ENCODE data around the gene CKAP4.

- TF ChIP-seq, protein P1, sequence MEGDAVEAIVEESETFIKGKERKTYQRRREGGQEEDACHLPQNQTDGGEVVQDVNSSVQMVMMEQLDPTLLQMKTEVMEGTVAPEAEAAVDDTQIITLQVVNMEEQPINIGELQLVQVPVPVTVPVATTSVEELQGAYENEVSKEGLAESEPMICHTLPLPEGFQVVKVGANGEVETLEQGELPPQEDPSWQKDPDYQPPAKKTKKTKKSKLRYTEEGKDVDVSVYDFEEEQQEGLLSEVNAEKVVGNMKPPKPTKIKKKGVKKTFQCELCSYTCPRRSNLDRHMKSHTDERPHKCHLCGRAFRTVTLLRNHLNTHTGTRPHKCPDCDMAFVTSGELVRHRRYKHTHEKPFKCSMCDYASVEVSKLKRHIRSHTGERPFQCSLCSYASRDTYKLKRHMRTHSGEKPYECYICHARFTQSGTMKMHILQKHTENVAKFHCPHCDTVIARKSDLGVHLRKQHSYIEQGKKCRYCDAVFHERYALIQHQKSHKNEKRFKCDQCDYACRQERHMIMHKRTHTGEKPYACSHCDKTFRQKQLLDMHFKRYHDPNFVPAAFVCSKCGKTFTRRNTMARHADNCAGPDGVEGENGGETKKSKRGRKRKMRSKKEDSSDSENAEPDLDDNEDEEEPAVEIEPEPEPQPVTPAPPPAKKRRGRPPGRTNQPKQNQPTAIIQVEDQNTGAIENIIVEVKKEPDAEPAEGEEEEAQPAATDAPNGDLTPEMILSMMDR (conservative IDR thresholded peaks at IDR 0.05; ENCODE audit: low read depth in 2 of 2): no peak
- no peak for TF ChIP-seq EZH2phosphoT487 (IDR thresholded peaks at IDR 0.05; ENCODE audit: unreplicated experiment)
- TF ChIP-seq EZH2 (IDR thresholded peaks at IDR 0.05; ENCODE audit: low read depth, unreplicated experiment): no peak
- no peak for TF ChIP-seq REST (IDR thresholded peaks at IDR 0.05; ENCODE audit: unreplicated experiment)
- TF ChIP-seq CREB1 (CRISPR knock-in tag; IDR thresholded peaks at IDR 0.05; ENCODE audit: low read depth): no peak
- TF ChIP-seq ETS1 (IDR thresholded peaks at IDR 0.05): no peak
- TF ChIP-seq POLR2AphosphoS5 (IDR thresholded peaks at IDR 0.05; ENCODE audit: low read depth): no peak
- TF ChIP-seq JUNB (IDR thresholded peaks at IDR 0.05; ENCODE audit: unreplicated experiment): no peak
- TF ChIP-seq ZNF331 (CRISPR knock-in tag; IDR thresholded peaks at IDR 0.05; ENCODE audit: low read depth): no peak
- TF ChIP-seq NANOG (IDR thresholded peaks at IDR 0.05; ENCODE audit: borderline replicate concordance): no peak
- TF ChIP-seq ZNF114 (CRISPR knock-in tag; IDR thresholded peaks at IDR 0.05): no peak
- no peak for TF ChIP-seq STAT1 (IDR thresholded peaks at IDR 0.05; ENCODE audit: unreplicated experiment)
- TF ChIP-seq, protein P2, sequence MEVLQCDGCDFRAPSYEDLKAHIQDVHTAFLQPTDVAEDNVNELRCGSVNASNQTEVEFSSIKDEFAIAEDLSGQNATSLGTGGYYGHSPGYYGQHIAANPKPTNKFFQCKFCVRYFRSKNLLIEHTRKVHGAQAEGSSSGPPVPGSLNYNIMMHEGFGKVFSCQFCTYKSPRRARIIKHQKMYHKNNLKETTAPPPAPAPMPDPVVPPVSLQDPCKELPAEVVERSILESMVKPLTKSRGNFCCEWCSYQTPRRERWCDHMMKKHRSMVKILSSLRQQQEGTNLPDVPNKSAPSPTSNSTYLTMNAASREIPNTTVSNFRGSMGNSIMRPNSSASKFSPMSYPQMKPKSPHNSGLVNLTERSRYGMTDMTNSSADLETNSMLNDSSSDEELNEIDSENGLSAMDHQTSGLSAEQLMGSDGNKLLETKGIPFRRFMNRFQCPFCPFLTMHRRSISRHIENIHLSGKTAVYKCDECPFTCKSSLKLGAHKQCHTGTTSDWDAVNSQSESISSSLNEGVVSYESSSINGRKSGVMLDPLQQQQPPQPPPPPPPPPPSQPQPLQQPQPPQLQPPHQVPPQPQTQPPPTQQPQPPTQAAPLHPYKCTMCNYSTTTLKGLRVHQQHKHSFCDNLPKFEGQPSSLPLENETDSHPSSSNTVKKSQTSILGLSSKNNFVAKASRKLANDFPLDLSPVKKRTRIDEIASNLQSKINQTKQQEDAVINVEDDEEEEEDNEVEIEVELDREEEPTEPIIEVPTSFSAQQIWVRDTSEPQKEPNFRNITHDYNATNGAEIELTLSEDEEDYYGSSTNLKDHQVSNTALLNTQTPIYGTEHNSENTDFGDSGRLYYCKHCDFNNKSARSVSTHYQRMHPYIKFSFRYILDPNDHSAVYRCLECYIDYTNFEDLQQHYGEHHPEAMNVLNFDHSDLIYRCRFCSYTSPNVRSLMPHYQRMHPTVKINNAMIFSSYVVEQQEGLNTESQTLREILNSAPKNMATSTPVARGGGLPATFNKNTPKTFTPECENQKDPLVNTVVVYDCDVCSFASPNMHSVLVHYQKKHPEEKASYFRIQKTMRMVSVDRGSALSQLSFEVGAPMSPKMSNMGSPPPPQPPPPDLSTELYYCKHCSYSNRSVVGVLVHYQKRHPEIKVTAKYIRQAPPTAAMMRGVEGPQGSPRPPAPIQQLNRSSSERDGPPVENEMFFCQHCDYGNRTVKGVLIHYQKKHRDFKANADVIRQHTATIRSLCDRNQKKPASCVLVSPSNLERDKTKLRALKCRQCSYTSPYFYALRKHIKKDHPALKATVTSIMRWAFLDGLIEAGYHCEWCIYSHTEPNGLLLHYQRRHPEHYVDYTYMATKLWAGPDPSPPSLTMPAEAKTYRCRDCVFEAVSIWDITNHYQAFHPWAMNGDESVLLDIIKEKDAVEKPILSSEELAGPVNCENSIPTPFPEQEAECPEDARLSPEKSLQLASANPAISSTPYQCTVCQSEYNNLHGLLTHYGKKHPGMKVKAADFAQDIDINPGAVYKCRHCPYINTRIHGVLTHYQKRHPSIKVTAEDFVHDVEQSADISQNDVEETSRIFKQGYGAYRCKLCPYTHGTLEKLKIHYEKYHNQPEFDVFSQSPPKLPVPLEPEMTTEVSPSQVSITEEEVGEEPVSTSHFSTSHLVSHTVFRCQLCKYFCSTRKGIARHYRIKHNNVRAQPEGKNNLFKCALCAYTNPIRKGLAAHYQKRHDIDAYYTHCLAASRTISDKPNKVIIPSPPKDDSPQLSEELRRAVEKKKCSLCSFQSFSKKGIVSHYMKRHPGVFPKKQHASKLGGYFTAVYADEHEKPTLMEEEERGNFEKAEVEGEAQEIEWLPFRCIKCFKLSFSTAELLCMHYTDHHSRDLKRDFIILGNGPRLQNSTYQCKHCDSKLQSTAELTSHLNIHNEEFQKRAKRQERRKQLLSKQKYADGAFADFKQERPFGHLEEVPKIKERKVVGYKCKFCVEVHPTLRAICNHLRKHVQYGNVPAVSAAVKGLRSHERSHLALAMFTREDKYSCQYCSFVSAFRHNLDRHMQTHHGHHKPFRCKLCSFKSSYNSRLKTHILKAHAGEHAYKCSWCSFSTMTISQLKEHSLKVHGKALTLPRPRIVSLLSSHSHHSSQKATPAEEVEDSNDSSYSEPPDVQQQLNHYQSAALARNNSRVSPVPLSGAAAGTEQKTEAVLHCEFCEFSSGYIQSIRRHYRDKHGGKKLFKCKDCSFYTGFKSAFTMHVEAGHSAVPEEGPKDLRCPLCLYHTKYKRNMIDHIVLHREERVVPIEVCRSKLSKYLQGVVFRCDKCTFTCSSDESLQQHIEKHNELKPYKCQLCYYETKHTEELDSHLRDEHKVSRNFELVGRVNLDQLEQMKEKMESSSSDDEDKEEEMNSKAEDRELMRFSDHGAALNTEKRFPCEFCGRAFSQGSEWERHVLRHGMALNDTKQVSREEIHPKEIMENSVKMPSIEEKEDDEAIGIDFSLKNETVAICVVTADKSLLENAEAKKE (CRISPR knock-in tag; IDR thresholded peaks at IDR 0.05): no peak
Observed at GRCh38 chr12:106233011-106233410, 14.8 kb downstream of the CKAP4 start.
